OCI-LY7 (cell line): ENCODE data around the gene HINFP. TPM values are rescaled to one million over a fixed set of nuclear protein-coding genes. Genes with fewer than 3 reads are reported as not detected.
A peak's percentile ranks its signal among the peaks of the same experiment; 100 is the strongest.

ENCODE experiments used
- BruUV-seq: library from RNA; stranded (reverse); fragments of 400-500 nt; replicated peaks from 2 replicates; lab custom pipeline; 2021; lab: Mats Ljungman, UMichigan
- CTCF ChIA-PET: fragments of 300-600 bp; sonication (Branson Sonifier 250); formaldehyde crosslinking; loops from one replicate; lab custom pipeline; 2022; ENCODE audit warnings: antibody characterized with exemption; ENCODE audit not compliant: unreplicated experiment; lab: Charles Lee
- POLR2A ChIA-PET: fragments of 300-600 bp; sonication (Branson Sonifier 250); formaldehyde crosslinking; loops from one replicate; lab custom pipeline; 2022; ENCODE audit warnings: antibody characterized with exemption; lab: Charles Lee
- DNase-seq: peaks from one replicate; pipeline ENCODE4 v3.0.0-alpha.2; 2015; ENCODE audit warnings: low spot score
- H2AFZ ChIP-seq: fragments of 200-600 bp; sonication (generic), shearing (Covaris generic); 2 replicates; pipeline ENCODE4 v1.6.1; 2014; ENCODE audit warnings: mild to moderate bottlenecking, antibody characterized with exemption, low read length, moderate library complexity
- H3K27ac ChIP-seq: fragments of 200-600 bp; sonication (generic); 2 replicates; pipeline ENCODE4 v1.5.1; 2014; ENCODE audit warnings: mixed run types, low read depth, mild to moderate bottlenecking, moderate library complexity, low read length, inconsistent platforms; ENCODE audit not compliant: poor library complexity, severe bottlenecking
- H3K36me3 ChIP-seq: fragments of 200-600 bp; sonication (generic); 2 replicates; pipeline ENCODE4 v1.6.1; 2014; ENCODE audit warnings: mild to moderate bottlenecking, antibody characterized with exemption, low read length, moderate library complexity, mixed read lengths; ENCODE audit not compliant: insufficient read depth
- H3K4me1 ChIP-seq: fragments of 200-600 bp; sonication (generic); 2 replicates; pipeline ENCODE4 v1.5.1; 2014; ENCODE audit warnings: mild to moderate bottlenecking, low read length; ENCODE audit not compliant: insufficient read depth, poor library complexity, severe bottlenecking
- H3K4me2 ChIP-seq: fragments of 200-600 bp; sonication (generic); 2 replicates; pipeline ENCODE4 v1.6.1; 2014; ENCODE audit warnings: mild to moderate bottlenecking, low read length
- H3K4me3 ChIP-seq: fragments of 200-600 bp; sonication (generic); 2 replicates; pipeline ENCODE4 v1.5.1; 2014; ENCODE audit warnings: mild to moderate bottlenecking, low read depth, low read length; ENCODE audit not compliant: poor library complexity, severe bottlenecking
- H3K79me2 ChIP-seq: fragments of 200-600 bp; sonication (generic); 2 replicates; pipeline ENCODE4 v1.6.1; 2016; ENCODE audit warnings: low read depth, mild to moderate bottlenecking, low read length, moderate library complexity, mixed read lengths; ENCODE audit not compliant: insufficient read depth
- H3K9me2 ChIP-seq: fragments of 200-600 bp; sonication (generic); 2 replicates; pipeline ENCODE4 v1.6.1; 2016; ENCODE audit warnings: mild to moderate bottlenecking, low read length, mixed read lengths; ENCODE audit not compliant: insufficient read depth
- H3K9me3 ChIP-seq: fragments of 200-600 bp; sonication (generic); 2 replicates; pipeline ENCODE4 v1.6.1; 2014; ENCODE audit warnings: mild to moderate bottlenecking, mixed run types, low read length, mixed read lengths
- H4K20me1 ChIP-seq: fragments of 200-600 bp; sonication (generic); 2 replicates; pipeline ENCODE4 v1.6.1; 2014; ENCODE audit warnings: mild to moderate bottlenecking, antibody characterized with exemption, low read length, moderate library complexity, mixed read lengths; ENCODE audit not compliant: insufficient read depth
- CTCF ChIP-seq: fragments of 200-600 bp; sonication (generic); conservative IDR thresholded peaks from 2 replicates; pipeline ENCODE4 v1.5.1; 2014; ENCODE audit warnings: mild to moderate bottlenecking, antibody characterized with exemption, low read length, moderate library complexity, mixed read lengths
- EZH2phosphoT487 ChIP-seq: fragments of 200-600 bp; sonication (generic); IDR thresholded peaks from 2 replicates; pipeline ENCODE4 v1.6.1; 2018; ENCODE audit warnings: low read depth, borderline replicate concordance, mild to moderate bottlenecking, mixed run types, antibody characterized with exemption, low read length, moderate library complexity, mixed read lengths
- intact Hi-C: fragments of 100-400 bp; cut with micrococcal nuclease; formaldehyde crosslinking; loops from one replicate; pipeline ENCODE4 v1.10.0; 2022; ENCODE audit not compliant: unreplicated experiment
- total RNA-seq, 2 experiments: library from RNA; depleted of rRNA in 1 of 2; stranded (reverse); fragments of >200 nt in 1 of 2; shearing (Covaris generic) in 1 of 2; gene quantifications; 2 replicates each; pipeline ENCODE4 v1.2.3, GENCODE V29; 2014 to 2022

The HINFP gene
- total RNA-seq, 2 experiments from 2014 or later, result 27.7 to 29.6 TPM

- DNase-seq, result peak; percentile 58
- Histone ChIP-seq H3K27ac (peak overlapping the region; percentile 79), H3K9me2 (no peaks in the 10 kb centered on the region), H4K20me1 (peaks cover 23% of the 10 kb centered on the region), H3K79me2 (peaks cover 38% of the 10 kb centered on the region), H3K4me3 (peak overlapping the region; percentile 81), H3K9me3 (no peaks in the 10 kb centered on the region), H3K4me1 (peaks cover 71% of the 10 kb centered on the region), H3K36me3 (peaks cover 77% of the 10 kb centered on the region), H3K4me2 (peak overlapping the region; percentile 79), H2AFZ (no peak overlapping the region)
- no TSS peak for BruUV-seq
- no peak for TF ChIP-seq EZH2phosphoT487
- TF ChIP-seq CTCF, result no peak
- ChIA-PET CTCF (interaction anchor here (0.6 kb wide), 1 partner anchor 9 kb away, joined by 3 read pairs; the partner anchor contains the start of gene HMBS), POLR2A (interaction anchor here (0.6 to 5.4 kb wide), 6 partner anchors 9 to 102 kb away, joined by 4 to 41 read pairs (median 6); partner anchors contain the start of genes C2CD2L and HMBS)
- intact Hi-C loops, result loop anchor here (2.0 kb wide), 3 partner anchors 75 to 165 kb away; partner anchors contain the start of genes RPS25 and TRAPPC4
Observed at GRCh38 chr11:119093942-119094815, 27.2 kb upstream of the HINFP start.

- Histone ChIP-seq H3K4me2 (peak overlapping the region; percentile 79), H4K20me1 (peaks cover 23% of the 10 kb centered on the region), H3K27ac (peak overlapping the region; percentile 79), H2AFZ (no peak overlapping the region), H3K9me2 (no peaks in the 10 kb centered on the region), H3K36me3 (peaks cover 77% of the 10 kb centered on the region), H3K4me1 (peaks cover 66% of the 10 kb centered on the region), H3K9me3 (no peaks in the 10 kb centered on the region), H3K79me2 (peaks cover 39% of the 10 kb centered on the region), H3K4me3 (peak overlapping the region; percentile 81)
- intact Hi-C loops, result loop anchor here (1.0 to 5.0 kb wide), 6 partner anchors 27 to 302 kb away; partner anchors contain the start of genes DDX6, HYOU1, RPS25 and TRAPPC4
- POLR2A ChIA-PET, result interaction anchor here (0.6 to 5.4 kb wide), 7 partner anchors 10 to 102 kb away, joined by 4 to 41 read pairs (median 6); partner anchors contain the start of genes C2CD2L, HMBS and VPS11
- no TSS peak for BruUV-seq
- CTCF ChIA-PET, result no interaction called here
- DNase-seq, result no peak
- TF ChIP-seq EZH2phosphoT487 (no peak), CTCF (peak; percentile 68)
Observed at GRCh38 chr11:119094816-119095065, 26.6 kb upstream of the HINFP start.
